ENCODE results near the gene CNNM2. TPM values are rescaled to one million over a fixed set of nuclear protein-coding genes. Genes with fewer than 3 reads are reported as not detected.

The CNNM2 gene
- 3.6 to 5.9 TPM (median 5.5 TPM) in 5 replicates for total RNA-seq (2022; extraction: Qiagen RNA extraction; ENCODE audit: low read depth)

DNA sequence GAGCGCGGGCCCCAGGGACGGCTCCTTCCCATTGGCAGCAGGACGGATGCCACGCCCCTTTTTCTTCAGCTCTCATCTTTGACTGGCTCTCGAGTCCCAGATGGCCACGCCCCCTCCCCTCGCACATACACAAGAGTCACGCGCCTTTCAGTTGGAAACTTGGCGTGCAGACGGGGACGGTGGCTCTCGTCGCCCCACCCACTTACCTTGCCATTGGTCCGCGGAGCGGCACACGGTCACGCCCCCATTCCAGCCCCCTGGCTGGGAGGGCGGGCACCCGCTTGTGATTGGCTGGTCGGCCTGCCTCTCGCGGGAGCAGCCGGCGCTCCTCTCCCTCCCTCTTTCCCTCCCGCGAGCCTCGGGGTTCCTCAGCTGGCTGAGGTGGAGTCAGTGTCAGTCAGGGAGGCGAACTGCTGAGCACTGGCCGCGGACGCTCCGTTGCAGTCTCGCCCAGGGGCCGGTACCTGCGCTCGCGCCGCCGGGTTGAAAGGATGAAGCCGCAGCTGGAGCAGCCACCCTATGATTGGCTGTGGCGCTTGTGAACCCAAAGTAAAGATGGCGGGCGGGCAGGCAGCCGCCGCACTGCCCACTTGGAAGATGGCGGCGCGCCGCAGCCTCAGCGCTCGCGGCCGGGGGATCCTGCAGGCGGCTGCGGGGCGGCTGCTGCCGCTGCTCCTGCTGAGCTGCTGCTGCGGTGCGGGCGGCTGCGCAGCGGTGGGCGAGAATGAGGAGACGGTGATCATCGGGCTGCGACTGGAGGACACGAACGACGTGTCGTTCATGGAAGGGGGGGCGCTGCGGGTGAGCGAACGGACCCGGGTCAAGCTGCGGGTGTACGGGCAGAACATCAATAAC lies at the start of gene CNNM2:
Gene CNNM2 (plus strand): TSS at position 333 of the 855 bp plus-strand sequence. CDS start 187 bp downstream, at position 520.

DNA sequence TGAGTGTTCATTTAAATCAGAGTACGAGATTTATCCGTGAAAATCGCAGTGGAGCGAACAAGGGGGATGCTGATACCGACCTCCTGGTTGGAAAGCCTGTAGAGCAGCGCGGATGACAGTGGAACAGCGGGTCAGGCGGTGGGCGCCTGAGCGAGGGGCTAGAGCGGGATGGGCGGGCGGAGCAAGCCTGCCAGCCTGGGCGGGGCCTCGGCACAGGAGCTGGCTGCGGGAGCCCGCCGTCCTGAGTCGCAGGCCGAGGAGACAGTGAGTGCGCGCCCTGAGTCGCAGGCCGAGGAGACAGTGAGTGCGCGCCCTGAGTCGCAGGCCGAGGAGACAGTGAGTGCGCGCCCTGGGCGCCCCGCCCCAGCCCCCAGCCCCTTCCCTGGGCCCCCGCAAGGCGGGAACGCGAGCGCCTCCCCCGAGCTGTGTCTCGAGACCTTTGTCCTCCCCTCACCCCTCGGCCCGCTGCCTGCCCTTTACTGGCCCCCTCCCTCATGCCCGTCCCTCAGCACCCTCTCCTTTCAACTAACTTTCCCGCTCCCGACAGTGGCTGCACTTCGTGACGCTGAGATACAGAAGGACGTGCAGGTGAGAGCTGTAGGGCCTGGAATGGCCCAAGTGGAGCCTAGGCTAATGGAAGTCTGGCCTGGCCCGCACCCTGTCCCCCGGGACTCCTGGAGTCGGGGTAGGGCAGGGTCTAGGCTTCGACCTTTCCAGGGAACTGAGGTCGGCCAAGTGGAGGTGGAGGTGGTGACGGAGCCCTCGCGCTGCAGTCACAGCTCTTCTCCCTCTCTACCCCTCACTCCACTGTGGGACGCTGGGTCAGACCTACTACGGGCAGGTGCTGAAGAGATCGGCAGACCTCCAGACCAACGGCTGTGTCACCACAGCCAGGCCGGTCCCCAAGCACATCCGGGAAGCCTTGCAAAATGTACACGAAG lies 48.6 kb upstream of the CNNM2 start, which contains the start of gene AS3MT:
Gene AS3MT (plus strand): TSS at position 213 of the 941 bp plus-strand sequence. CDS start 123 bp downstream, at position 336.

Other genes with a start within 250 kb of the CNNM2 start
- 13.3 to 18.6 TPM (median 13.9 TPM) in 5 replicates for gene ARL3, start 203.9 kb upstream of the CNNM2 start, total RNA-seq (2022; extraction: Qiagen RNA extraction; ENCODE audit: low read depth)
- 2.1 to 4.2 TPM (median 2.7 TPM) in 5 replicates for gene SFXN2, start 203.7 kb upstream of the CNNM2 start, total RNA-seq (2022; extraction: Qiagen RNA extraction; ENCODE audit: low read depth)
- 17.5 to 28.7 TPM (median 26.1 TPM) in 5 replicates for gene WBP1L, start 174.3 kb upstream of the CNNM2 start, total RNA-seq (2022; extraction: Qiagen RNA extraction; ENCODE audit: low read depth)
- not detected in 5 replicates for gene CYP17A1, start 80.9 kb upstream of the CNNM2 start, total RNA-seq (2022; extraction: Qiagen RNA extraction; ENCODE audit: low read depth)
- 14.5 to 26.2 TPM (median 23.8 TPM) in 5 replicates for gene BORCS7, start 64.0 kb upstream of the CNNM2 start, total RNA-seq (2022; extraction: Qiagen RNA extraction; ENCODE audit: low read depth)
- 2.6 to 5.0 TPM (median 4.7 TPM) in 5 replicates for gene AS3MT, start 48.8 kb upstream of the CNNM2 start, total RNA-seq (2022; extraction: Qiagen RNA extraction; ENCODE audit: low read depth)